ENCODE measurements around the gene ZBTB16.

The ZBTB16 gene

DNA sequence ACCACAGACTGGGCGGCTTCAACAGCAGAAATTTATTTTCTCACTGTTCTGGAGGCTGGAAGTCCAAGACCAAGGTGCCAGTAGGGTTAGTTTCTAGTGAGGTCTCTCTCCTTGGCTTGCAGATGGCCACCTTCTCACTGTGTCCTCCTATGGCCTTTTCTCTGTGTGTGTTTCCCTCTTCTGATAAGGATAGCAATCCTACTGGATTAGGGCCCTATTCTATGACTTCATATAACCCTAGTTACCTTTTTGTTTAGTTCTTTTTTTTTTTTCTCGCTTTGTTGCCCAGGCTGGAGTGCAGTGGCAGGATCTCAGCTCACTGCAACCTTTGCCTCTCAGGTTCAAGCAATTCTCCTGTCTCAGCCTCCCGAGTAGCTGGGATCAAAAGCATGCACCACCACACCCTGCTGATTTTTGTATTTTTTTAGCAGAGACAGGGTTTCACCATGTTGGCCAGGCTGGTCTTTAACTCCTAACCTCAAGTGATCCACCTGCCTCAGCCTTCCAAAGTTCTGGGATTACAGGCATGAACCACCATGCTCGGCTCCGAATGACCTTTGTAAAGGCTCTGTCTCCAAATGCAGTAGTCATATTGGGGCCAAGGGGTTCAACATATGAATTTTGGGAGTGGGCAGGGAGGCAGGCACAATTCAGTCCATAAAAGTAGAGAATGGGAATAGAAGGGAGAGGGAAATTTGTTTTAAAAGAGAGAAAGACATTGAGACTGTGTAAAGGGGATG lies 211.2 kb downstream of the ZBTB16 start:
- H3K36me3 ChIP-seq (ENCODE audit: control insufficient read depth, insufficient read depth, low read length), result no peaks in the 10 kb centered on the region
- H3K79me2 ChIP-seq, result no peaks in the 10 kb centered on the region
- no peaks in the 10 kb centered on the region for H3K4me1 ChIP-seq
- TF ChIP-seq, protein P1, sequence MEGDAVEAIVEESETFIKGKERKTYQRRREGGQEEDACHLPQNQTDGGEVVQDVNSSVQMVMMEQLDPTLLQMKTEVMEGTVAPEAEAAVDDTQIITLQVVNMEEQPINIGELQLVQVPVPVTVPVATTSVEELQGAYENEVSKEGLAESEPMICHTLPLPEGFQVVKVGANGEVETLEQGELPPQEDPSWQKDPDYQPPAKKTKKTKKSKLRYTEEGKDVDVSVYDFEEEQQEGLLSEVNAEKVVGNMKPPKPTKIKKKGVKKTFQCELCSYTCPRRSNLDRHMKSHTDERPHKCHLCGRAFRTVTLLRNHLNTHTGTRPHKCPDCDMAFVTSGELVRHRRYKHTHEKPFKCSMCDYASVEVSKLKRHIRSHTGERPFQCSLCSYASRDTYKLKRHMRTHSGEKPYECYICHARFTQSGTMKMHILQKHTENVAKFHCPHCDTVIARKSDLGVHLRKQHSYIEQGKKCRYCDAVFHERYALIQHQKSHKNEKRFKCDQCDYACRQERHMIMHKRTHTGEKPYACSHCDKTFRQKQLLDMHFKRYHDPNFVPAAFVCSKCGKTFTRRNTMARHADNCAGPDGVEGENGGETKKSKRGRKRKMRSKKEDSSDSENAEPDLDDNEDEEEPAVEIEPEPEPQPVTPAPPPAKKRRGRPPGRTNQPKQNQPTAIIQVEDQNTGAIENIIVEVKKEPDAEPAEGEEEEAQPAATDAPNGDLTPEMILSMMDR (IDR thresholded peaks at IDR 0.05), result no peak
- no peak overlapping the region for H3K4me3 ChIP-seq (ENCODE audit: low read depth, low read length)
- H2AFZ ChIP-seq, result no peak overlapping the region
- no peak overlapping the region for H3K27ac ChIP-seq
- no peaks in the 10 kb centered on the region for H3K27me3 ChIP-seq (ENCODE audit: control insufficient read depth, insufficient read depth, low read length)
- H3K9ac ChIP-seq, result no peak overlapping the region
- no peak overlapping the region for H3K4me2 ChIP-seq (ENCODE audit: low read length)
- no peaks in the 10 kb centered on the region for H3K9me3 ChIP-seq (ENCODE audit: control insufficient read depth, low read length)

DNA sequence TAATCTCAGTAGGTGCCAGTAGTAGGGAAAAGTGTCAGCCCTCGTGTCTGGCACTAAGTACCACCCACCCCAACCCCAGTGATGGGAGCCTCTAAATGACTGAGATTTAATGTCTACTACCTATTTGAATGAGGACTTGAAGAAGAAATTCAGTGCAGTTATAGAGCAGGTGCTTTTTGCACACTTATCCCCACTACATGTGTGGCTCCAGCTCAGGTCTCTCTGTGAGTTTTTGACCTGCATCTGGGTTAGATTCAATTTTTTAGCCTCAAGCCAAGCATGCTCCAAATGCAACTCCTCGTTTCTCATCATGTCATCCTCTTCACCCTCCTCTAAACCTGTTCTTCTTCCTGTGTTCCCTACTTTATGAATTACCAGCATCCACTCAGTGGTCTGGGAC lies 211.8 kb downstream of the ZBTB16 start:
- no peak overlapping the region for H3K4me2 ChIP-seq (ENCODE audit: low read length)

DNA sequence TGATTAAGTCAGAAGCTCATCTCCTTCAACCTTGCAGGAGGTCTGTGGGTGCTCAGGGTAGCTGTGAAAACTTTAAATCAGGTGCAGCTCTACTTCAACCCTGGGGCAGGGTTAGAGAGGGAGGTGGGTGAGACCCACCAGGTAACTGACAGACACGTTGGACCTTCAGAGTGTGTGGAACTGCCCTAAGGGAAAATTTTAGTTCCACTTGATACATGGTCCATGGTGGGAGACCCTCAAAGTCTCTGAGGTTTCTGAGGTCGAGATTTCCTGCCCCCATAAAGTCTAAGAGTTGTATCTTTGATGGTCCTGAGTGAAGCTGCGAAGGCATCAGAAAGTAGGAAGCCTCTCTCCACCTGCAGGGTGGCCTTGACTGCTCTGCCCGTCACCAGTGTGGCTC lies 212.8 kb downstream of the ZBTB16 start:
- no peaks in the 10 kb centered on the region for H3K36me3 ChIP-seq (ENCODE audit: control insufficient read depth, insufficient read depth, low read length)
- H3K9ac ChIP-seq, result no peak overlapping the region
- H3K4me3 ChIP-seq (ENCODE audit: low read depth, low read length), result no peak overlapping the region
- TF ChIP-seq, protein P1 (IDR thresholded peaks at IDR 0.05), result no peak
- no peak overlapping the region for H2AFZ ChIP-seq
- no peaks in the 10 kb centered on the region for H3K4me1 ChIP-seq
- no peaks in the 10 kb centered on the region for H3K79me2 ChIP-seq
- no peak overlapping the region for H3K4me2 ChIP-seq (ENCODE audit: low read length)
- no peaks in the 10 kb centered on the region for H3K9me3 ChIP-seq (ENCODE audit: control insufficient read depth, low read length)
- no peak overlapping the region for H3K27ac ChIP-seq
- no peaks in the 10 kb centered on the region for H3K27me3 ChIP-seq (ENCODE audit: control insufficient read depth, insufficient read depth, low read length)

More for the DNA sequence above, 211.8 kb downstream of the ZBTB16 start:
- no peak overlapping the region for H3K4me3 ChIP-seq (ENCODE audit: low read depth, low read length)
- no peaks in the 10 kb centered on the region for H3K4me1 ChIP-seq
- H3K9me3 ChIP-seq (ENCODE audit: control insufficient read depth, low read length), result no peaks in the 10 kb centered on the region
- no peaks in the 10 kb centered on the region for H3K79me2 ChIP-seq
- no peak overlapping the region for H3K9ac ChIP-seq
- H3K27ac ChIP-seq, result no peak overlapping the region
- no peak overlapping the region for H2AFZ ChIP-seq
- H3K27me3 ChIP-seq (ENCODE audit: control insufficient read depth, insufficient read depth, low read length), result no peaks in the 10 kb centered on the region
- TF ChIP-seq, protein P1 (IDR thresholded peaks at IDR 0.05), result no peak
- H3K36me3 ChIP-seq (ENCODE audit: control insufficient read depth, insufficient read depth, low read length), result no peaks in the 10 kb centered on the region

DNA sequence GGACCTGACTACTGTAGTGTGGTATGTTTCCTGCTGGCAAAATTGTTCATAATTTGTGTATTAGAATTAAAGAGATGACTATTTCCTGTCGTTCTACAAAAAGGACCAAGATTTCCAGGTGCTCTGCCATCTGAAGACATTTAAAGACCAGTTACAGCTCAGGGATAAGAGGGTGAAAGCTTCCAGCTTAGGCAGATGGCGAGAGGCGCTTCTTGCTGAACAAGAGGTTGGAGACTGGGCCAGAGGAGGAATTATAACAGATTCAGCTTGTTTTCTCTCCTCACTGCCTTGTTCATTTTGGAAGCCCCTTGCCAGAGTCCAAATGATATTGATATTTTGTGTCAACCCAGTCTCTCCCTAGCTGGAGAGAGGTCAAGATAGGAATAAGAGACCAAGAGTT lies 213.6 kb downstream of the ZBTB16 start:
- Histone ChIP-seq H3K4me2 (ENCODE audit: low read length) (no peak overlapping the region), H3K36me3 (ENCODE audit: control insufficient read depth, insufficient read depth, low read length) (no peaks in the 10 kb centered on the region), H2AFZ (no peak overlapping the region), H3K9me3 (ENCODE audit: control insufficient read depth, low read length) (no peaks in the 10 kb centered on the region), H3K4me3 (ENCODE audit: low read depth, low read length) (no peak overlapping the region), H3K27ac (no peak overlapping the region), H3K27me3 (ENCODE audit: control insufficient read depth, insufficient read depth, low read length) (no peaks in the 10 kb centered on the region), H3K9ac (no peak overlapping the region), H3K79me2 (no peaks in the 10 kb centered on the region), H3K4me1 (no peaks in the 10 kb centered on the region)
- TF ChIP-seq, protein P1 (IDR thresholded peaks at IDR 0.05), result no peak

All from parathyroid adenoma (tissue), 2 donors.